ENCODE results near the gene VSIG10. TPM values are rescaled to one million over a fixed set of nuclear protein-coding genes. Genes with fewer than 3 reads are reported as not detected.

The VSIG10 gene
- 26.5 and 31.7 TPM in 2 replicates for total RNA-seq
- polyA plus RNA-seq = 9.1 and 12.8 TPM in 2 replicates
- polyA plus RNA-seq (2012) = 8.9 and 14.3 TPM in 2 replicates
- polyA minus RNA-seq (ENCODE audit: low replicate concordance) = 42.9 and 47.3 TPM in 2 replicates

GRCh38 chr12:118103601-118104382 is at the start of gene VSIG10:
Gene VSIG10 (minus strand): TSS chr12:118104011. CDS start chr12:118103671, 340 bp downstream.
- Histone ChIP-seq H3K79me2 (ENCODE audit: control insufficient read depth, insufficient read depth, low read length) (no peaks in the 10 kb centered on the region), H3K9me3 (ENCODE audit: control insufficient read depth, insufficient read depth, low read depth, low read length) (no peaks in the 10 kb centered on the region), H3K4me2 (ENCODE audit: extremely low read depth, insufficient read depth, low read length) (peak within 1 kb of the TSS; percentile 92), H2AFZ (ENCODE audit: low read length) (peak within 1 kb of the TSS; percentile 82), H3K36me3 (ENCODE audit: control insufficient read depth, insufficient read depth, low read length) (no peaks in the 10 kb centered on the region), H4K20me1 (ENCODE audit: control insufficient read depth, extremely low read depth, insufficient read depth, low read length) (no peaks in the 10 kb centered on the region), H3K4me1 (ENCODE audit: control insufficient read depth, extremely low read depth, insufficient read depth, low read length) (peaks cover 2% of the 10 kb centered on the region), H3K27me3 (ENCODE audit: control insufficient read depth, insufficient read depth, low read length) (no peaks in the 10 kb centered on the region), H3K4me3 (replicated peaks in 1 of 4; ENCODE audit: control extremely low read depth in 1 of 4, insufficient read depth in 1 of 4, low read depth in 3 of 4, low read length in 4 of 4) (peak within 1 kb of the TSS; percentile 68 to 78 (median 74)), H3K9ac (ENCODE audit: insufficient read depth, low read length) (peak within 1 kb of the TSS; percentile 77), H3K27ac (ENCODE audit: insufficient read depth, low read length) (peak within 1 kb of the TSS; percentile 38)
- no peak for TF ChIP-seq CTCF (conservative IDR thresholded peaks at IDR 0.05 in 1 of 2, IDR thresholded peaks at IDR 0.05 in 1 of 2; ENCODE audit: low read depth in 1 of 2, low read length in 2 of 2)
- no peak for TF ChIP-seq EZH2 (IDR thresholded peaks at IDR 0.05; ENCODE audit: low read length, missing control alignments)
- peak; percentile 57 to 71 for DNase-seq (ENCODE audit: low read depth in 2 of 2)

GRCh38 chr12:118151755-118152154 is 47.9 kb upstream of the VSIG10 start:
- Histone ChIP-seq H3K4me1 (ENCODE audit: control insufficient read depth, extremely low read depth, insufficient read depth, low read length) (no peaks in the 10 kb centered on the region), H2AFZ (ENCODE audit: low read length) (no peak overlapping the region), H4K20me1 (ENCODE audit: control insufficient read depth, extremely low read depth, insufficient read depth, low read length) (no peaks in the 10 kb centered on the region), H3K27me3 (ENCODE audit: control insufficient read depth, insufficient read depth, low read length) (no peaks in the 10 kb centered on the region), H3K9me3 (ENCODE audit: control insufficient read depth, insufficient read depth, low read depth, low read length) (no peaks in the 10 kb centered on the region), H3K36me3 (ENCODE audit: control insufficient read depth, insufficient read depth, low read length) (peaks cover 11% of the 10 kb centered on the region), H3K27ac (ENCODE audit: insufficient read depth, low read length) (no peak overlapping the region), H3K4me2 (ENCODE audit: extremely low read depth, insufficient read depth, low read length) (no peak overlapping the region), H3K9ac (ENCODE audit: insufficient read depth, low read length) (no peak overlapping the region), H3K79me2 (ENCODE audit: control insufficient read depth, insufficient read depth, low read length) (no peaks in the 10 kb centered on the region), H3K4me3 (replicated peaks in 1 of 4; ENCODE audit: control extremely low read depth in 1 of 4, insufficient read depth in 1 of 4, low read depth in 3 of 4, low read length in 4 of 4) (no peak overlapping the region)
- no peak for DNase-seq (ENCODE audit: low read depth in 2 of 2)
- TF ChIP-seq CTCF (conservative IDR thresholded peaks at IDR 0.05 in 1 of 2, IDR thresholded peaks at IDR 0.05 in 1 of 2; ENCODE audit: low read depth in 1 of 2, low read length in 2 of 2) (no peak), EZH2 (IDR thresholded peaks at IDR 0.05; ENCODE audit: low read length, missing control alignments) (no peak)

GRCh38 chr12:118150625-118151024 is 46.8 kb upstream of the VSIG10 start:
- H3K9ac ChIP-seq (ENCODE audit: insufficient read depth, low read length) = no peak overlapping the region
- no peaks in the 10 kb centered on the region for H3K27me3 ChIP-seq (ENCODE audit: control insufficient read depth, insufficient read depth, low read length)
- peaks cover 10% of the 10 kb centered on the region for H3K36me3 ChIP-seq (ENCODE audit: control insufficient read depth, insufficient read depth, low read length)
- no peak for DNase-seq (ENCODE audit: low read depth in 2 of 2)
- no peak overlapping the region for H3K4me3 ChIP-seq (replicated peaks in 1 of 4; ENCODE audit: control extremely low read depth in 1 of 4, insufficient read depth in 1 of 4, low read depth in 3 of 4, low read length in 4 of 4)
- H2AFZ ChIP-seq (ENCODE audit: low read length) = no peak overlapping the region
- no peak overlapping the region for H3K4me2 ChIP-seq (ENCODE audit: extremely low read depth, insufficient read depth, low read length)
- H3K79me2 ChIP-seq (ENCODE audit: control insufficient read depth, insufficient read depth, low read length) = no peaks in the 10 kb centered on the region
- no peaks in the 10 kb centered on the region for H3K9me3 ChIP-seq (ENCODE audit: control insufficient read depth, insufficient read depth, low read depth, low read length)
- H4K20me1 ChIP-seq (ENCODE audit: control insufficient read depth, extremely low read depth, insufficient read depth, low read length) = no peaks in the 10 kb centered on the region
- no peaks in the 10 kb centered on the region for H3K4me1 ChIP-seq (ENCODE audit: control insufficient read depth, extremely low read depth, insufficient read depth, low read length)
- TF ChIP-seq EZH2 (IDR thresholded peaks at IDR 0.05; ENCODE audit: low read length, missing control alignments) = no peak
- H3K27ac ChIP-seq (ENCODE audit: insufficient read depth, low read length) = no peak overlapping the region
